D721Med (cell line): ENCODE results near the gene DAW1.
A peak's percentile ranks its signal among the peaks of the same experiment; 100 is the strongest.

Source experiments
- DNase-seq: peaks from one replicate; pipeline ENCODE4 v3.0.0; 2011; ENCODE audit warnings: low spot score; ENCODE audit not compliant: insufficient read length
- FAIRE-seq: peaks from 2 replicates; lab custom pipeline; 2011; peaks lifted over from hg19 to GRCh38; lab: Jason Lieb, UNC
- TF ChIP-seq, protein P1 (sequence below): IDR thresholded peaks from 2 replicates; pipeline ENCODE4 v1.5.1; 2012; ENCODE audit warnings: mild to moderate bottlenecking, control low read depth; ENCODE audit not compliant: insufficient read depth; ENCODE audit errors: missing control alignments

DAW1 gene

GRCh38 chr2:227884511-227884947 lies 13.1 kb downstream of the DAW1 start:
- TF ChIP-seq, protein P1, sequence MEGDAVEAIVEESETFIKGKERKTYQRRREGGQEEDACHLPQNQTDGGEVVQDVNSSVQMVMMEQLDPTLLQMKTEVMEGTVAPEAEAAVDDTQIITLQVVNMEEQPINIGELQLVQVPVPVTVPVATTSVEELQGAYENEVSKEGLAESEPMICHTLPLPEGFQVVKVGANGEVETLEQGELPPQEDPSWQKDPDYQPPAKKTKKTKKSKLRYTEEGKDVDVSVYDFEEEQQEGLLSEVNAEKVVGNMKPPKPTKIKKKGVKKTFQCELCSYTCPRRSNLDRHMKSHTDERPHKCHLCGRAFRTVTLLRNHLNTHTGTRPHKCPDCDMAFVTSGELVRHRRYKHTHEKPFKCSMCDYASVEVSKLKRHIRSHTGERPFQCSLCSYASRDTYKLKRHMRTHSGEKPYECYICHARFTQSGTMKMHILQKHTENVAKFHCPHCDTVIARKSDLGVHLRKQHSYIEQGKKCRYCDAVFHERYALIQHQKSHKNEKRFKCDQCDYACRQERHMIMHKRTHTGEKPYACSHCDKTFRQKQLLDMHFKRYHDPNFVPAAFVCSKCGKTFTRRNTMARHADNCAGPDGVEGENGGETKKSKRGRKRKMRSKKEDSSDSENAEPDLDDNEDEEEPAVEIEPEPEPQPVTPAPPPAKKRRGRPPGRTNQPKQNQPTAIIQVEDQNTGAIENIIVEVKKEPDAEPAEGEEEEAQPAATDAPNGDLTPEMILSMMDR, result peak; percentile 60
- DNase-seq (peak; percentile 31), FAIRE-seq (no peak)

DNA sequence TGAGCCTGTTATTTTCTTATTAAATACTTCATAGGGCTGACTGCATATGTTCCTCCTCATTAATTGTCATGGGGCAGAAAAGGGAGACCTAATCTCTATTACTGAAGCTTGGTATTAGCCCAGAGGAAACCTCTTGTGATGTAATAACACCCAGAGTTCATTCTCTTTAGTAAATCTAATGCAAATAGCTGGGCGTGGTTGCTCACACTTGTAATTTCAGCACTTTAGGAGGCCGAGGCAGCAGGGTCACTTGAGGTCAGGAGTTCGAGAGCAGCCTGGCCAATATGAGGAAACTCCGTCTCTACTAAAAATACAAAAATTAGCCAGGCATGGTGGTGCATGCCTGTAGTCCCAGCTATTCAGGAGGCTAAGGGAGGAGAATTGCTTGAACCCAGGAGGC lies 14.7 kb downstream of the DAW1 start:
- DNase-seq (no peak), FAIRE-seq (no peak)
- TF ChIP-seq, protein P1, result no peak

- no peak for DNase-seq
- no peak for FAIRE-seq
- TF ChIP-seq, protein P1, result no peak
These were observed 16.9 kb downstream of the DAW1 start for GRCh38 chr2:227888289-227888688.

DNA sequence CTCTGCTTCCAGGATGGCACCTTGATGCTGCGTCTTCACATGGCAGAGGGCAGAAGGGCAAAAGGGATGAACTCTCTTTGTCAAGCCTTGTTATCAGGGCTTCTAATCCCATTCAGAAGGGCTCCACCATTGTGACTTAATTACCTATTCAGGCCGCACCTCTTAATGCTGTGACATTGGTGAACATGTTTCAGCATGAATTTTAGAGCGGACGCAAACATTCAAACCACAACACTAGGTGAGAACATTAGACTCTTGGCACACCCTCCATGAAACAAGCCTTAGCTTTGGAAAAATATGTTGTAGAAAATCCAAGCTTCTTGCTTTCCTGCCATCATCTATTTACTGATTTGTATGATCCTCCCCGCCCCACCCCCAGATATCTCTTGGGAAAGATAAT lies 17.9 kb downstream of the DAW1 start:
- TF ChIP-seq, protein P1, result no peak
- DNase-seq (no peak), FAIRE-seq (no peak)

DNA sequence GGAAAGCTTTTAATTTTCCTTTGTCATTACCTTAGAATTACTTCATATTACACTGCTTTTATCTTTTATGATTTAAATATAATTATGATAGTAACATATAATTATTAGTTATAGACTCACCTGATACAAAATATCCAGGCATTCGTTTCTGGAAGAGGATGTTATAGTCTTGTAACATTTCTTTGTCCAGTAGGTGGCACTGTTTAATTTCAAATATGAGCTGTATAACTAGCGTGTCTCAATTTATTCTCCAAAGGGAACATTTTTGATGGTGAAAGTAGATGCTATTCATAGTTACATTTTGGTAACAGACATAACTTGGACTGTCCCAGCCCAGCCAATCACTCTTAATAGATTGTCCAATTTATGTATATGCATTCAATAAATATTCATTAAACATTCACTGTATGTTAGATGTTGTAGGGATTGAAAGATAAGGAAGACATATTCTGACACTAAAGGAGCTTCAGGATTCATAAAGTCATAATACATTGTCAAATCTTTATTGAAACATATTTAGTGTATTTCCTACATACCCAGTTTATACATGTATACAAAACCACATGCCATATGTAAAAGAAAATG lies 19.2 kb downstream of the DAW1 start:
- peak; percentile 81 for FAIRE-seq
- TF ChIP-seq, protein P1, result peak; percentile 65
- no peak for DNase-seq

DNA sequence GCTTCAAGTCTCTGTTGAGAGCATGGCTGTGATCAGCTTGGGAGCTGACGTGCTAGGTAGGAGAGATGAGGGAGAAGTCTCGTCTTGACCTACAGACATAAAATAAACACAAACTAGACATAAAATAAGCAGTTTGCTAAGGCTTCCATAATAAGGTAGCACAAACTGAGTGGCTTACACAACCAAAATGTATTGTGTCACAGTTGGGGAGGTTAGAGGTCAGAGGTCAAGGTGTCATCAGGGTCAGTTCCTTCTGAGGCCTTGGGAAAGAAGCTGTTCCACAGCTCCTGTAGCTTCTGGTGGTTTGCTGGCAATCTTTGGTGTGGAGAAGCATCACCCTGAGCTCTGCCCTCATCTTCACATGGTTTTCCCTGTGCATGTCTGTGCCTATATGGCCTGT lies 20.2 kb downstream of the DAW1 start:
- DNase-seq, result no peak
- FAIRE-seq, result no peak
- TF ChIP-seq, protein P1, result no peak

DNA sequence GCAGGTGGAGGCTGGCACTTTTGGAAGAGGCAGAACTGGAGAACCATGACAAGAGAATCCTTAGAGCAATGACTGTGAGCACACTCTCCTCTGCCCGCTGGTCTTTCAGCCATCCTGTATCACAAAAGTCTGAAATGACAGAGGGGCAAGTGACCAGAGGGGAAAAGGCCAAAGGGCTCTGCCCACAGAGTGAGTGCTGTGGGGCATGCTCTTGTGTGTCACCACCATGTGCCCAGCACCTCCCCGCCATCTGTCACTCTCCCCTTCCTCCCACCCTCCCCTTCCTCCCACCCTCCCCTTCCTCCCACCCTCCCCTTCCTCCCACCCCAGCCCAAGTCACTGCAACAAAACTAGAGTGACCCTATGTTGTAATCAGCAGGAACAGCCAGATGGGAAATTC lies 31.9 kb downstream of the DAW1 start:
- TF ChIP-seq, protein P1, result no peak
- no peak for DNase-seq
- no peak for FAIRE-seq
